Activated CD4-positive, alpha-beta T cell treated with anti-CD3 and anti-CD28 coated beads, Interleukin-2, amount 10 ng/mL, durations not matched to agents 7 days and 5 days (primary cell): ENCODE measurements around the gene KLF15. TPM values are rescaled to one million over a fixed set of nuclear protein-coding genes. Genes with fewer than 3 reads are reported as not detected.

Experiments used
- CTCF ChIA-PET: fragments of 350-600 bp; sonication (Branson Sonifier 250); formaldehyde crosslinking; loops from one replicate; lab custom pipeline; 2021; ENCODE audit warnings: antibody characterized with exemption; lab: Charles Lee
- POLR2A ChIA-PET: fragments of 350-600 bp; sonication (Branson Sonifier 250); formaldehyde crosslinking; loops from one replicate; lab custom pipeline; 2021; ENCODE audit warnings: antibody characterized with exemption; lab: Charles Lee
- DNase-seq: peaks from one replicate; pipeline ENCODE4 v3.0.0-alpha.2; 2020
- H3K27ac Mint-ChIP-seq: one replicate; pipeline ENCODE4 v1.8.0; 2021; ENCODE audit warnings: mild to moderate bottlenecking, moderate library complexity, mixed read lengths
- H3K27me3 Mint-ChIP-seq: one replicate; pipeline ENCODE4 v1.8.0; 2021; ENCODE audit warnings: mixed read lengths
- H3K36me3 Mint-ChIP-seq: one replicate; pipeline ENCODE4 v1.8.0; 2021; ENCODE audit warnings: low read depth, mixed read lengths
- H3K4me1 Mint-ChIP-seq: one replicate; pipeline ENCODE4 v1.8.0; 2021; ENCODE audit warnings: mixed read lengths
- H3K4me3 Mint-ChIP-seq: one replicate; pipeline ENCODE4 v1.8.0; 2021; ENCODE audit warnings: mild to moderate bottlenecking, moderate library complexity, mixed read lengths
- H3K9me3 Mint-ChIP-seq: one replicate; pipeline ENCODE4 v1.8.0; 2021; ENCODE audit warnings: mixed read lengths
- total RNA-seq, 2 experiments: library from RNA; stranded (reverse); gene quantifications; one replicate each; pipeline ENCODE4 v1.2.3, GENCODE V29; 2021

The KLF15 gene
- not detected for total RNA-seq

DNA sequence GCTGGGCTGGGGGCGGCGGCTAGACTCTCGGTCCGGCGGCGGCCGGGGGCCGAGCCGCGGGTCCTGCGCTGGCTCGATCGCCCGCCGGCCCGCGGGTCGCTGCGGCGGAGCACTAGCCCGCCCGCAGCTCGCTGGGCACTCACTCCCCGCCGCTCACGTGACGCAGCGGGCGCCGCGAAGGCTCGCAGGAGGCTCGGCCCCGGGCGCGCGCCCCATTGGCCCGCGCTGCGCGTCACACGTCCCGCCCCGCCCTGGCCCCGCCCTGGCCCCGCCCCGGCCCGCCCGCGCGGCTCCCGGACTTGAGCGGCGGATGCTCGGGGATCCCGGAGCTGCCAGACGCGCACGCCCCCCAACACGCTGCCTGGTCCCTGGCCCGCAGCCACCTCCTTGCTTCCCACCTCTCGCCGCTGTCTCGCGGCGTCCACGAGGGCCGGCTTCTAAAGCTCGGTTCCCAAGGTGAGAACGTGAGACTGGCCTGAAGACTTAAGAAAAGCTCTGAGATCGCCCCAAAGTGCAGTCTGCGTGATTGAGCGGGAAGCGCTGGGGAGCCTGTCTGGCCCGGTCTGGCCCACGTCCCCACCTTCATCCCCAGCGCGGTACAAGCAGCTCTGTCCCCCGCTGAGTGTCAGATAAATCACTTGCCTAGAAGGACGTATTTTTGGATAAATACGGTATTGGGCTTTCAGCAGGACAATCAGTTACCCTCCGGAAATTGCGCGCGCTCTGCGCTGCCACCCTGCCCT is at the start of gene KLF15:
TSS of gene KLF15 (minus strand) at position 114 of the 743 bp plus-strand sequence. CDS start 4,486 bp downstream, outside the sequence.
- H3K27me3 Mint-ChIP-seq, result peaks cover 51% of the 10 kb centered on the region
- CTCF ChIA-PET, result no interaction called here
- peak within 1 kb of the TSS; percentile 46 for H3K27ac Mint-ChIP-seq

DNA sequence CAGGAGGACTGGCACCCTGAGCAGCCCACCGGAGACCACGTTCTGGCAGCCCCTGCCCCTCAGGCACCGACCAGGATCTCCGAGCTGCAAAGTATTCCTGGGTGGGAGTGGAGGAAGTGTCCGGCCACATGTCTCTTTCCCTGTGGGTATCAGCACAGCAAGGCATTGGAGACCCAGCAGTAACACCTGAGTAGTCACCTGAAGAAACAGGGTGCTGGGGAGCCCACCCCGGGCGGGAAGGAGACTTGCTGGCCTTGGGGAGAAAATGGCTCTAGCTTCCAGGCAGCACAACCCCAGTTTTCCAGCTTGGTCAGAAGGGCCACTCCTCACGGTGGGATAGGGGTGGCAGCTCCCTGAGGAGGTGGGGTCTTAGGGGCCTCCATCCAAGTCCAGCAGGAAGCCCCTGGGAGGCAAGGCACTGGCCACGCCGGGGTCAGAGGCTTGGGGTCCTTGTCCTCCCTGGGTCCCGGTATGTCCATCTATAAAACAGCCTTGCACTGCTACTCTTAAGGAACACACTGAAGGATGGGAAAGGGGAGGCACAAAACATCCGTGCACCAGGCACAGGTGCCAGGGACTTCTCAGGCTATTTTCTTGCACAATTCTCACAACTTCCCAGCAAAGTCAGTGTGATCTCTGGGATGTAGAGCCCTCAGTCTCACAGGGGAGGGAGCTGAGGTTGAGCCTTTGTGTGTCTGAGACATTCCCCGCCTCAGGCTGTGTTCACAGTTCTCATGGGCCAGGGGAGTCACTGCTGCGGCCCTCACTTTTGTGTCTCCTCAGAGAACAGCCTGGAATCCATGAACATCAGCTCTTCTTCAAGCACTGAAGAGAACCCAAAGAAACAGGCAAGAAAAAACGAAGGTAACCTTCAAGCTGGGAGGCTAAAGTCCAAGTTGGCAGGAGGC is 49.4 kb upstream of the KLF15 start:
- no peaks in the 10 kb centered on the region for H3K4me1 Mint-ChIP-seq
- H3K9me3 Mint-ChIP-seq, result no peaks in the 10 kb centered on the region
- ChIA-PET CTCF (no interaction called here), POLR2A (no interaction called here)
- H3K27me3 Mint-ChIP-seq, result peaks cover 13% of the 10 kb centered on the region
- DNase-seq, result no peak
- no peak overlapping the region for H3K27ac Mint-ChIP-seq
- H3K36me3 Mint-ChIP-seq, result no peaks in the 10 kb centered on the region
- H3K4me3 Mint-ChIP-seq, result no peak overlapping the region

More for the DNA sequence above, at the start of gene KLF15:
- POLR2A ChIA-PET, result no interaction called here
- H3K36me3 Mint-ChIP-seq, result no peaks in the 10 kb centered on the region
- H3K4me1 Mint-ChIP-seq, result peaks cover 12% of the 10 kb centered on the region
- H3K4me3 Mint-ChIP-seq, result peak within 1 kb of the TSS; percentile 74
- no peaks in the 10 kb centered on the region for H3K9me3 Mint-ChIP-seq
- peak; percentile 70 for DNase-seq

DNA sequence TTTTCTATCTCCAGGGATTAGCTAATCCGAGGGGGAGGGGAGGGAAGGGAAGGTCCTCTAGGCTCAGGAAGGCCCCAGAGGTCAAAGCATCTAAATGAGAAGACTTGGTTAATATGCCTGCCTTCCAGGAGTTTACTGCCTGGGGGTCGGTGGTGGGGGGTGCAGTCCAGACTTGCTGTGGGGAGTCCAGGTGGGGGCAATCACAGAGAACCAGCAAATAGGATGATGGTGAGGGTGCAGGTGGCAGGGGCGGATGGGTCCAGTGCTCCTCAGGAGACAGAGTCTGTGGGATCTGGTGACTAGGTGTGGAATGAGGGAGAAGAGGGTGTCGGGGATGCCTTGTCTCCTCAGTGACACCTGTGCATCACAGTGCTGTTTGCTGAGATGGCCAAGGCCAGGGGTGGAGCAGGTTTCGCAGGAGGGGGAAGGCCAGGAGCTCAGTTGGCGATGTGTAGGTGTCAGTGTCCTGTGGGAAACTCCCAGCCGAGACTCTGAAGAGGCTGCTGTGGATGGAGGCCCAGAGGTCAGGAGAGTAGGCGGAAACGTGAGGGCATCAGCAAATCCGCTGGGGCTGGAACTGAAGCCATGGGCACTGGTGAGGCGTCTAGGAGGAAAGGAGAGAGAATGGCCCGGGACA is 45.6 kb upstream of the KLF15 start:
- H3K4me1 Mint-ChIP-seq, result no peaks in the 10 kb centered on the region
- H3K36me3 Mint-ChIP-seq, result no peaks in the 10 kb centered on the region
- ChIA-PET POLR2A (no interaction called here), CTCF (interaction anchor here (0.6 kb wide), 1 partner anchor 41 kb away, joined by 3 read pairs; no protein-coding TSS in a partner anchor)
- H3K27me3 Mint-ChIP-seq, result peaks cover 2% of the 10 kb centered on the region
- no peak overlapping the region for H3K27ac Mint-ChIP-seq
- no peak overlapping the region for H3K4me3 Mint-ChIP-seq
- H3K9me3 Mint-ChIP-seq, result no peaks in the 10 kb centered on the region
- no peak for DNase-seq

DNA sequence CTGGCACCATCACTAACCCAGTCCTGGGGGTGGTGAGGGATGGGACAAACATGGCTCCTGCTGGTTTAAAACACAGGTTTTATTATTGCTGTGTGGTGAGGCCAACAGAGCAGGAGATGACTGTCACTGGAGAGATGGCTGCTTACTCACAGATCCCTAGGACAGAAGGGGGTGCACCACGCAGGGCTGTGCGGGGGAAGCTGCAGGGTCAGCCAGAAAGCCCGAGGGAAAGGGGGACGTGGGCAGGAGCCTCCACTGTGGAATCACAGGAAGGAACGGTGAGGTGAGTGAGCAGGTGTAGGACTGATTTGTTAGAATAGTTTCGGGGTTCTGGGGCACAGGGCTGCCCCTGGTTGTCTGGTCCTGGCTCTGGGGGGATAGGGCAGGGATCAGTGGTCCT is 45.0 kb upstream of the KLF15 start:
- peaks cover 2% of the 10 kb centered on the region for H3K27me3 Mint-ChIP-seq
- no peak overlapping the region for H3K27ac Mint-ChIP-seq
- no peaks in the 10 kb centered on the region for H3K36me3 Mint-ChIP-seq
- no peaks in the 10 kb centered on the region for H3K9me3 Mint-ChIP-seq
- H3K4me1 Mint-ChIP-seq, result no peaks in the 10 kb centered on the region
- POLR2A ChIA-PET, result no interaction called here
- no peak overlapping the region for H3K4me3 Mint-ChIP-seq
- CTCF ChIA-PET, result no interaction called here
- no peak for DNase-seq

DNA sequence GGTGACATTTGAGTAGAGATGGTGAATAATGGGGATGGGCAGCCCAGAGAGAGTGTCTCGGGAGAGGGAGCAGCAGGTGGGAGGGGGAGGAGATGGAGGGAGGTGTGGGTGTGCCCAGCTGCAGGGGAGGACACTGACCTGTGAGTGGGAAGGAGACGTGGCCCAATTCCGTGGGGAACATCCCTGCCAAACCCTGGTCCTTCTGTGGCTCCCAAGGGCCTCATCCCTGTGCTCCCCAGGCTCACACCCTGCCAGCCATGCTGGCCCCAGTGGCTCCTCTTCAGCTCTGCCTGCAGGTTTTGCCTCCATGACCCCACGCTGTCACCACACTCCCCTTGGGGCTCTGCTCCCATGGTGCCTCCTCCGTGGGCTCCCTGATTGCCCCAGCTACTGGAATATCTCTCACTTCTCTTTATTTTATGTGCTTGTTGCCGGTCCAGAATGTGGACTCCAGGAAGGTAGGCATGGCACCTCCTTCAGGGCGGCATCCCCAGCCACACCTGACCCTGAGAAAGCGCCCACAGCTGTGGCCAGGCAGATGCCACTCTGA is 44.5 kb upstream of the KLF15 start:
- Mint-ChIP-seq H3K4me1 (no peaks in the 10 kb centered on the region), H3K36me3 (no peaks in the 10 kb centered on the region), H3K4me3 (no peak overlapping the region), H3K9me3 (no peaks in the 10 kb centered on the region), H3K27me3 (peaks cover 4% of the 10 kb centered on the region), H3K27ac (no peak overlapping the region)
- no peak for DNase-seq
- ChIA-PET CTCF (no interaction called here), POLR2A (no interaction called here)

DNA sequence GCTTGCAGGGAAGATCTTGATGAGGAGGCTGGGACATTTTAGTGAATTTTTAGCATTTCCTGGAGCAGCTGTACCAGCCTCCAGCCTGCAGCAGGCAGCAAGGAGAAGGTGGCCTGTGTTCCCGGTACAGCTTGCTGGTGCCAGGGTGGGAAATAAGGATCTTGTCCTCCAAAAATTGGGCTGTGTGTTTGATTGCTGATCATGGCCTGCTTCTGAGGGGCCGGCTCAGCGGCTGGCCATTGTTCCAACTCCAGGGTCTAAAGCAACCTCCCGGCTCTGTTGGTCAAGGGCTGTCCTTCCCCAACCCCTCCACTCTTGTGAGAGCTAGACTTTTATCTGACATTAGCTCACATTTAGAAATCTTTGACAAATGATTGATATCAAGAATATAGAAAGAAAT is 42.5 kb upstream of the KLF15 start:
- no peaks in the 10 kb centered on the region for H3K36me3 Mint-ChIP-seq
- H3K9me3 Mint-ChIP-seq, result no peaks in the 10 kb centered on the region
- no peaks in the 10 kb centered on the region for H3K4me1 Mint-ChIP-seq
- peaks cover 9% of the 10 kb centered on the region for H3K27me3 Mint-ChIP-seq
- H3K4me3 Mint-ChIP-seq, result no peak overlapping the region
- no peak overlapping the region for H3K27ac Mint-ChIP-seq
- POLR2A ChIA-PET, result no interaction called here
- CTCF ChIA-PET, result interaction anchor here (1.0 kb wide), 1 partner anchor 26 kb away, joined by 3 read pairs; no protein-coding TSS in a partner anchor
- DNase-seq, result no peak

DNA sequence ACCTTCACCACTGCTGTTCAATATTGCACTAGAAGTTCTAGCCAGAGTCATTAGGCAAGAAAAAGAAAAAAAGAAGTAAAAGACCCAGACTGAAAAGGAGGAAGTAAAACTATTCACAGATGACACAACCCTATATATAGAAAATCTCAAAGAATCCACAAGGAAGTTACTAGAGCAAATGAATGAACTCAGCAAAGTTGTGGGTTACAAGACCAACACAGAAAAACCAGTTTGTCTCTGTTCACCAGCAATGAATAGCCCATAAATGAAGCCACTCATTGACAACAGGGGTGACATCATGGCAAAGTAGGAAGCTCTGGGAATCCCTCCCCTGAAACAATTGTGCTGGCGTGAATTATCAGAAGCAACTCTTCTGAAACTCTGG is 42.1 kb upstream of the KLF15 start:
- POLR2A ChIA-PET, result interaction anchor here (0.6 kb wide), 1 partner anchor 326 kb away, joined by 6 read pairs; no protein-coding TSS in a partner anchor

DNA sequence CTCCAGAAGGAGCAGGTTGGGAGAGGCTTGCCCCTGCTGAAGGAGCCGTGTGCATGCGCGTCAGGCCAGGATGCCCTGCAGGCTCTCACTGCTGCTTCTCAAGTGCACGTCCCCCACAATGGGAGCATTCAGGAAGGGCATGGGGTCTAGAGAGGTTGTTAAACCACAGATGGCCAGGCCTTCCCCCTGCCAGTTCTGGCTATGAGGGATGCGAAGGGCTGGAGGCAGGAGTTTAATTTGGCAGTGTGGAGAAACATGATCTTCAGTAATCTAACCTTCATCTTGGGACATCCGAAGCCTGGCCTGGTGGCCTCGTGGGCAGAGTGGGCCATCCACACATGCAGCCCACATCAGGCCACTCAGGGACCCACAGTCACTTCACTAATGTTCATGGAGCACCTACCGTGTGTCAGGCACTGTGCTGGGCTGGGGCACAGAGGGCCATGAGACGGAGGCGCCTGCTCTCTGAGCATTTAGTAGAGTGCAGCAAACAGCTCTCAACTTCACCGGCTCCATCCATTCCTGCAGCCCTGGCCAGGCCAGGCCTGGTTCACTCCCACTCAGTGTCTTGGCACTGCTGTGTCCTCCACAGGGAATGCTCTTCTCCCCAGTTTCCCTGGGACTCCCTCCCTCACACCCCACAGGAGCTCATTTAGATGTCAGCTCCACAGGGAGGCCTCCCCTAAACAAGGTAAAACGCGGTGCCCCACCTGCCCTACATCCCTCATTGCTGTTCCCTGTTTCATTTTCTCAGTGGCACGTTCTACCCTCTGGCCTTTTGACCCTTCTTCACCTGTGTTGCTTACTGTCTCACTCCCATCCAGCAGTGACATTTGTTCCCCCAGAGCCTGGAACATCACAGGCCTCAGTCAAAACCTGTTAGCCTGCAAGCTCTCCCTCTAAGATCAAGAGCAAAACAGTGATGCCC is 41.5 kb upstream of the KLF15 start:
- Mint-ChIP-seq H3K4me3 (no peak overlapping the region), H3K4me1 (no peaks in the 10 kb centered on the region), H3K27me3 (peaks cover 17% of the 10 kb centered on the region), H3K9me3 (no peaks in the 10 kb centered on the region), H3K36me3 (no peaks in the 10 kb centered on the region), H3K27ac (no peak overlapping the region)
- CTCF ChIA-PET, result interaction anchor here (1.0 kb wide), 1 partner anchor 27 kb away, joined by 3 read pairs; no protein-coding TSS in a partner anchor
- DNase-seq, result no peak
- POLR2A ChIA-PET, result interaction anchor here (0.6 kb wide), 1 partner anchor 327 kb away, joined by 6 read pairs; no protein-coding TSS in a partner anchor

More for the DNA sequence above, 42.1 kb upstream of the KLF15 start:
- no peak for DNase-seq
- peaks cover 11% of the 10 kb centered on the region for H3K27me3 Mint-ChIP-seq
- H3K4me1 Mint-ChIP-seq, result no peaks in the 10 kb centered on the region
- no peak overlapping the region for H3K27ac Mint-ChIP-seq
- no peak overlapping the region for H3K4me3 Mint-ChIP-seq
- no peaks in the 10 kb centered on the region for H3K9me3 Mint-ChIP-seq
- CTCF ChIA-PET, result interaction anchor here (1.0 kb wide), 1 partner anchor 27 kb away, joined by 3 read pairs; no protein-coding TSS in a partner anchor
- no peaks in the 10 kb centered on the region for H3K36me3 Mint-ChIP-seq

DNA sequence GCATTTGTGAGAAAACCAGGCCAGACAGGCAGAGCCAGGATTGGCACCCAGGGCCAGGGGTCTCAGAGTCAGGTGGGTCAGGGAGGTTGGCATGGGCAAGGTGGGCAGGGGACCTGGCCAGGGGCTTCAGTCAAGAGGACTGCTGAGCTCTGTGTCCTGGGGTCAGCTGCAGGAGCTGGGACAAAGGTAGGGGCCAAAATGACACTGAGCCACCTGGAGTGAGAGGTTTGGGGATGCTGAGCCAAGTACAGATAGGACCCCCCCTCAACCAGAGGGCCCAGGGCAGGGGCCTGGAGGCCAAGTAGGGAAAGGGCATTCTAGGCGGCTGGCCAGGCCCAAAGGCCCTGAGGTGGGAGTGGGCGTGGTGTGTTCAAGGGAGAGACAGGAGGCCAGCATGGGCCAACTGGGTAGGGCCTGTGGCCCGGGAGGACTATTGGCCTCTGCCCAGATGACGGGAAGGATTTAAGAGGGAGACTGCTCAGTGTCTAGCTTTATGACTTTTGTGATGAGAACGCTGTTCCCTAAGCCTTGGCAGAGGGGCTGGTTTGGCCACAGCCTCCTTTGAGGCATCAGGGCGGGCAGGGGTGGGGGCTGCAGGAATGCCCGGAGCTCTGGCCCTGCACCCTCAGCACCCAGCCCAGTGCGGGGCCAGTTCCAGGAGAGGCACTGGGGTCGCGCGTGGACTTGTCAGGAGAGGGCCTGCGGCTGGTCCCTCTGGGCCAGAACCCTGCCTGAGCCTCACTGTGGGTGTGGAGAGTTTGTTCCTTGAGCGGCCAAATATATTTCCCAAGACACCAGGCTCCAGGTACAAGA is 40.6 kb upstream of the KLF15 start:
- no peaks in the 10 kb centered on the region for H3K36me3 Mint-ChIP-seq
- no peak overlapping the region for H3K27ac Mint-ChIP-seq
- no peaks in the 10 kb centered on the region for H3K9me3 Mint-ChIP-seq
- no peak overlapping the region for H3K4me3 Mint-ChIP-seq
- CTCF ChIA-PET, result no interaction called here
- peaks cover 26% of the 10 kb centered on the region for H3K27me3 Mint-ChIP-seq
- POLR2A ChIA-PET, result no interaction called here
- H3K4me1 Mint-ChIP-seq, result no peaks in the 10 kb centered on the region
- DNase-seq, result no peak

DNA sequence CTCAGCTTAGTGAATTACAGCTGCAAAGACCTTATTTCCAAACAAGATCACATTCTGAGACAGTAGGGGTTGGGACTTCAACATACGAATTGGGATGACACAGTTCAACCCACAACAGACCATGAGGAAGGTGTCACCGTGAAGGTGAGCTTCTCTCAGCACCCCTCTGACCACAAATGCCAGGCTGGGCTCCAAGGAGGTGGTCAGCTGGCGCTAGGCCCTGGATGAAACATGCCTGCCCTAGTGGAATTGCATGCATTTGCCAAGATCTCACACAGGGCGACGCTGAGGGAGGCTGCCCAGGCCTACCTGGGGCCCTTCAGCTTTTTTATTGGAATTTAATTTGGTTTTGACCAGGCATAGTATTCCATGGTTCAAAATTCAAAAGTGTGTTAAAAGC is 39.3 kb upstream of the KLF15 start:
- no peaks in the 10 kb centered on the region for H3K4me1 Mint-ChIP-seq
- H3K9me3 Mint-ChIP-seq, result no peaks in the 10 kb centered on the region
- peaks cover 30% of the 10 kb centered on the region for H3K27me3 Mint-ChIP-seq
- POLR2A ChIA-PET, result no interaction called here
- no peak overlapping the region for H3K4me3 Mint-ChIP-seq
- no peak for DNase-seq
- no peak overlapping the region for H3K27ac Mint-ChIP-seq
- H3K36me3 Mint-ChIP-seq, result no peaks in the 10 kb centered on the region
- CTCF ChIA-PET, result no interaction called here

DNA sequence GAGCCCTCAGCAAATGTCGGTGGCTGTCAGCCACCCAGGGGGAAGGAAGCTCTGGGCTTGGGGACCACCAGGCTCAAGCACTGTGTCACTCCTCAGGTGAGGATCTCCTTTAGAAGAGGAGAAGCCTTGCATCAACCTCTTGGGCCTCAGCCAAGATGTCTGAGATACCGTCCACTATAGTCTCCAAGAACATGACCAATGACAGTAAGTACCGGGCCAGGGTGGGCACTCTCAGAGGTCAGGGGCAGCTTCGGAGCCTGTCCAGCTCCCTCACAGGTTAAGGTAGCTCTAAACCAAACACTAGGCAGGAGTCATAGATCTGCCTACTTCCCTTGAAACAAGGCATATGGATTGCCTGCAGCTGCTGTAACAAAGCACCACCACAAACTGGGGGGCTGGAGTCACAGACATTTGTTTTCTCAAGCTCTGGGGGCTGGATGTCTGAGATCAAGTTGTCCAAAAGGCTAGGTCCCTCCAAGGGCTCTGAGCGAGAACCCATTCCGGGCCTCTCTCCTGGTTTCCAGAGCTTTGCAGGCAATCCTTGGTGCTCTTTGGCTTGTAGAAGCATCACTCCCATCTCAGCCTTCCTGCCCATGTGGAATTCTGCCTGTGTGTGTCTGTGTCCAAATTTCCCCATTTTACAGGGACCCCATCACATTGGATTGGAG is 38.8 kb upstream of the KLF15 start:
- H3K4me3 Mint-ChIP-seq, result no peak overlapping the region
- H3K27ac Mint-ChIP-seq, result no peak overlapping the region
- peaks cover 30% of the 10 kb centered on the region for H3K27me3 Mint-ChIP-seq
- H3K9me3 Mint-ChIP-seq, result no peaks in the 10 kb centered on the region
- POLR2A ChIA-PET, result no interaction called here
- no peaks in the 10 kb centered on the region for H3K4me1 Mint-ChIP-seq
- H3K36me3 Mint-ChIP-seq, result no peaks in the 10 kb centered on the region
- no peak for DNase-seq
- CTCF ChIA-PET, result no interaction called here
